Measurements from ENCODE around the gene SULF2.

SULF2 gene

DNA sequence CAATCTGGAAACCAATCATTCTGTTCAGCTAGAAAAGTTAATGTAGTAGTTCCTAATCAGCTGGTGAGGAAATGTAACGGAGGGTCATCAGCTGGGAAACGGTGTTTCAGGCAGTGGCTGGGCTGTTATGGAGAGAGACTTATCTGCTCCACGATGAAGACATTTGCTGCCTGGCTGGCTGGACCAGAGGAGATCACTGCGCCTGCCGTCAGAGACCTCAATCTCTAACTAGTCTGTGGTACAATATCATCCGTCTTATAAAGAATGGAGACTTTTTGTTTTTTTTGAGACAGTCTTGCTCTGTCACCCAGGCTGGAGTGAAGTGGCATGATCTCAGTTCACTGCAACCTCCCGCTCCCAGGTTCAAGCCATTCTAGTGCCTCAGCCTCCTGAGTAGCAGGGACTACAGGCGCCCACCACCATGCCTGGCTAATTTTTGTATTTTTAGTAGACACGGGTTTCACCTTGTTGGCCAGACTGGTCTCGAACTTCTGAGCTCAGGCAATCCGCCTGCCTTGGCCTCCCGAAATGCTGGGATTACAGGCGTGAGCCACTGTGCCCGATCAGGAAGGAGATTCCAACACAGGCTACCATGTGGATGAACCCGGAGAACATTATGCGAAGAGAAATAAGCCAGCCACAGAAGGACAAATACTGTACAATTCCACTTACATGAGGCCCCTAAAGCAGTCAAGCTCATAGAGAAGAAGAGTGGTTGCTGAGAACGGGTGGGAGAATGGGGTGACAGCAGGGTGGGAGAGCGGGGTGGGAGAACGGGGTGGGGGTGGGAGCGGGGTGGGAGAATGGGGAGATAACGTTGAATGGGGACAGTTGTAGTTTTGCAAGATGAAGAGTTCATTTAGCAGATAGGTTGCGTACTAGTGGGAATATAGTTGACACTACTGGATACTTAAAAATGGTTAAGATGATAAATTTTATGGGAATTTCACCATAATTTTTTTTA is 115.1 kb downstream of the SULF2 start:
- POLR2A ChIA-PET: interaction anchor here (0.6 kb wide), 1 partner anchor 12 kb away, joined by 3 read pairs; no protein-coding TSS in a partner anchor
- CTCF ChIA-PET: interaction anchor here (0.9 to 5.0 kb wide), 5 partner anchors 8 to 951 kb away, joined by 3 to 29 read pairs (median 6); no protein-coding TSS in a partner anchor

DNA sequence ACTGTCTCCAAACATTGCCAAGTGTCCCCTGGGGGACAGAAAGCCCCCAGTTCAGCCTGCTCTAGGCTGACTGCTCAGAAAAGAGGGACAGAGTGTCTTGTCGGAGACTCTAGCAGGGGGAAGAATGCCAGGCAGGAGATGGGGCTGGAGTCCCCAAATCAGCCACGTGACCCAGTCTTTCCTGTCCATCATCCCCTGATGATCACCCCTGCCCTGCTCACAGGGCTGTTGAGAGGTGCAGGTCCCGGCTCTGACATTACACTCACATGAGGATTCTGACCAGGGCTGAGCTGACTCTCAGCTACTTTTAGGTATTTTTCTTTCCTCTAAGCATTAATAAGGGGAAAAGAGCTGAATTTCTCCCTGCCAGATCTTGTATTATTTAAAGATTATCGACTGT is 115.8 kb downstream of the SULF2 start:
- TF ChIP-seq, protein P1, sequence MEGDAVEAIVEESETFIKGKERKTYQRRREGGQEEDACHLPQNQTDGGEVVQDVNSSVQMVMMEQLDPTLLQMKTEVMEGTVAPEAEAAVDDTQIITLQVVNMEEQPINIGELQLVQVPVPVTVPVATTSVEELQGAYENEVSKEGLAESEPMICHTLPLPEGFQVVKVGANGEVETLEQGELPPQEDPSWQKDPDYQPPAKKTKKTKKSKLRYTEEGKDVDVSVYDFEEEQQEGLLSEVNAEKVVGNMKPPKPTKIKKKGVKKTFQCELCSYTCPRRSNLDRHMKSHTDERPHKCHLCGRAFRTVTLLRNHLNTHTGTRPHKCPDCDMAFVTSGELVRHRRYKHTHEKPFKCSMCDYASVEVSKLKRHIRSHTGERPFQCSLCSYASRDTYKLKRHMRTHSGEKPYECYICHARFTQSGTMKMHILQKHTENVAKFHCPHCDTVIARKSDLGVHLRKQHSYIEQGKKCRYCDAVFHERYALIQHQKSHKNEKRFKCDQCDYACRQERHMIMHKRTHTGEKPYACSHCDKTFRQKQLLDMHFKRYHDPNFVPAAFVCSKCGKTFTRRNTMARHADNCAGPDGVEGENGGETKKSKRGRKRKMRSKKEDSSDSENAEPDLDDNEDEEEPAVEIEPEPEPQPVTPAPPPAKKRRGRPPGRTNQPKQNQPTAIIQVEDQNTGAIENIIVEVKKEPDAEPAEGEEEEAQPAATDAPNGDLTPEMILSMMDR (IDR thresholded peaks at IDR 0.05; ENCODE audit: control extremely low read depth, extremely low read depth, low read depth, missing control alignments): no peak
- POLR2A ChIA-PET: no interaction called here
- DNase-seq (ENCODE audit: extremely low spot score): no peak
- CTCF ChIA-PET: interaction anchor here (0.9 to 1.7 kb wide), 4 partner anchors 8 to 951 kb away, joined by 3 to 8 read pairs (median 4); no protein-coding TSS in a partner anchor

More for the DNA sequence above, 115.1 kb downstream of the SULF2 start:
- TF ChIP-seq, protein P1 (IDR thresholded peaks at IDR 0.05; ENCODE audit: control extremely low read depth, extremely low read depth, low read depth, missing control alignments): no peak
- DNase-seq (ENCODE audit: extremely low spot score): no peak

DNA sequence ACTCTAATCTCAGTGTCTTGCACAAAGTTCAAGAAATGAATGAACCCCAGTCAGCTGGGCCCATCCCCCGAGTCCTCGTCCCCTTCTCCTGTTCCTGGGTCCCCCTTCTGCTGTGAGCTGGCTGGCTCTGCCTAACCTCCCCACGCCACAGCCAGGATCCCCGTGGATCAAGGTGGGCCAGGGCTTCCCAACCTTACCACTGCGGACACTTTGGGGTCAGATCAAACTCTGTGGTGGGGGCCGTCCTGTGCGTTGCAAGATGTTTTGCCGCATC is 116.2 kb downstream of the SULF2 start:
- DNase-seq (ENCODE audit: extremely low spot score): no peak
- TF ChIP-seq, protein P1 (IDR thresholded peaks at IDR 0.05; ENCODE audit: control extremely low read depth, extremely low read depth, low read depth, missing control alignments): no peak
- ChIA-PET CTCF (interaction anchor here (1.2 to 1.7 kb wide), 4 partner anchors 8 to 952 kb away, joined by 3 to 12 read pairs (median 6); no protein-coding TSS in a partner anchor), POLR2A (no interaction called here)

DNA sequence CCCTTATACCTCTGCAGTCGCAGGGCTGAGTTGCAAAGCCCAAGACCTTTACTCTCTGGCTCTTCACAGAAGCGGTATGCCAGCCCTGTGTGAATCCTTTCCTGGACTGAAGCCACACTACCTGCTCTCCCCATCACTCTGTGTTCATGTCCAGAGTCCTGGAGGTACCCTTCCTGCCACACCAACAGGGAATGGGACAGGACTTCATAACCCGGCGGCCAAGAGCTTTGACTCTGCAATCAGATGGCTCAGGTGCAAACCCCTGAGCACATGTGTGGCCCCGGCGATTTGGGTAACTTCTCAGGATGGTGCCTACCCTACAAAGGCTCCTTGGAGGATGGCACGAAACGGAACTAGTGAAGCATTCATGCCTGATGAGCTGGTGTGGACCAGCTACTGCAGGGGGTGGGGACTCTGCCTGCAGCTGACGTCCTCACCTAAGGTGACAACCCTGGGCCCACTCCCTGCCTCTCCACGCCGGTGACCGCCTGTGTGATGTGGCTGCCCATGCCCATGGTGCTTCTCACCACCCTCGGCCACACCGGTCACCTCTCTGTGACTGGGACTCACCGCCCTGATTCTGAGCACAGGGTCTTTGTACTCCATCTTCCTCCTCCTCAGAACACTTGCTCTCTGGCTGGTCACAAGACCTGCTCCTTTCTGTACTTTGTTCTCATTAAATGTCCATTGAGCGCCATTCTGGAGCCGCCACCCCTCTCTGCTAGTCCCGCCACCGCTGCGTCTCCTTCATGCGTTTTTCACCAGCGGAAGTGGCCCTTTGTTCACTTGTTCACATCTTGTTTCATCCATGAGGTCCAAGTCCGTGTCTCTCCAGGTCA is 116.7 kb downstream of the SULF2 start:
- ChIA-PET CTCF (interaction anchor here (1.5 to 1.7 kb wide), 2 partner anchors 10 to 952 kb away, joined by 6 to 12 read pairs; no protein-coding TSS in a partner anchor), POLR2A (no interaction called here)
- DNase-seq (ENCODE audit: extremely low spot score): no peak
- TF ChIP-seq, protein P1 (IDR thresholded peaks at IDR 0.05; ENCODE audit: control extremely low read depth, extremely low read depth, low read depth, missing control alignments): no peak

DNA sequence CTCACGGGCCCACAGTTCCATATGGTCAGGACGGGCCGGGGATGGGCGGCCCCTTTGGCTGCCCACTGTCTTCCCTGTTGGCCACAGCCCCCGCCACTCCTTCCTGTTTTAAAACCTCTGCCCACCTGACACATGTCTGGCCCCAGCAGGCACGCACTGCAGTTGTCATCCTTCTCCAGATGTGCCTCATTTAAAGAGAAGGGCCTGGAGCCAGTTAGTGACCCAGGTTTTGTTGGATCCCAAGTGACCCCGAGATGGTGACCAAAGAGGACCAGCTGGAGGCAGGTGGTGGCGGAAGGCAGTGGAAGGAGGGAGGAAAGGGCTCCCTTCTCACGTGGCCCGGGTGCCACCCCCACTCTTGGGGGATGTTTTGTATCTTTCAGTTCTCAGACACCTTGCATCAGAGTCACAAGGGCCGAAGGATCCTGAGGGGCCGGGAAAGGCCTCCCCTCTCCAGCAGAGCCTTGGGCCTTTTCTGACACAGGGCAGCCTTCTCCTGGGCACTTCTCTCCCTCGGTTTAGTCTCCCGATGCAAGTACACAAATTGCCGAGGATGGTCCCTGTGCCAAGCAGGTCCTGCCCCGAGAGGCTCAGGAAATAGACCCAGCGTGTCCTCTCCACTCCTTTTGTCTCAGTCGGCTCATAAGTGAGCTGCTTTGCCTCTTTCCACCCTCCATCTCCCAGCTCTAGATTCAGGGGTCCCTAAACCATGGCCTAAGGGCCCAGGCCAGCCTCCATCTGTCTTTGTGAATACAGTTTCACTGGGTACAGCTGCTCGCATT is 117.6 kb downstream of the SULF2 start:
- CTCF ChIA-PET: interaction anchor here (1.1 to 1.7 kb wide), 3 partner anchors 9 to 953 kb away, joined by 4 to 12 read pairs (median 6); no protein-coding TSS in a partner anchor
- TF ChIP-seq, protein P1 (IDR thresholded peaks at IDR 0.05; ENCODE audit: control extremely low read depth, extremely low read depth, low read depth, missing control alignments): no peak
- POLR2A ChIA-PET: no interaction called here
- DNase-seq (ENCODE audit: extremely low spot score): no peak

Data from GM10248 (cell line).